Fibroblast of lung (primary cell): ENCODE results near the gene RIPOR2. TPM values are rescaled to one million over a fixed set of nuclear protein-coding genes. Genes with fewer than 3 reads are reported as not detected.

ENCODE experiments used
- DNase-seq, 2 donors: peaks; one replicate each; pipeline versions ENCODE4 v3.0.0 to v3.0.0-alpha.2; 2010; ENCODE audit warnings: low read depth in 2 of 2
- H2AFZ ChIP-seq: 2 replicates; pipeline ENCODE4 v1.5.1; 2012; ENCODE audit warnings: low read length, control low read depth, inconsistent platforms
- H3K27ac ChIP-seq: 2 replicates; pipeline ENCODE4 v1.5.1; 2011; ENCODE audit warnings: low read length, control low read depth; ENCODE audit not compliant: insufficient read depth
- H3K27me3 ChIP-seq: 2 replicates; pipeline ENCODE4 v1.5.1; 2011; ENCODE audit warnings: mild to moderate bottlenecking, low read length; ENCODE audit not compliant: control insufficient read depth, insufficient read depth
- H3K36me3 ChIP-seq: 2 replicates; pipeline ENCODE4 v1.5.1; 2011; ENCODE audit warnings: low read length; ENCODE audit not compliant: control insufficient read depth, insufficient read depth
- H3K4me1 ChIP-seq: 2 replicates; pipeline ENCODE4 v1.5.1; 2011; ENCODE audit warnings: low read length; ENCODE audit not compliant: control insufficient read depth, insufficient read depth; ENCODE audit errors: extremely low read depth
- H3K4me2 ChIP-seq: 2 replicates; pipeline ENCODE4 v1.5.1; 2011; ENCODE audit warnings: low read length, control low read depth; ENCODE audit not compliant: insufficient read depth; ENCODE audit errors: extremely low read depth
- H3K4me3 ChIP-seq, 4 experiments: fragments of 200-600 bp in 1 of 4; sonication (generic) in 1 of 4; replicated peaks in 1 of 4; 2 replicates each; pipeline ENCODE4 v1.5.1; 2011 to 2016; ENCODE audit warnings: low read length in 4 of 4, low read depth in 3 of 4, mild to moderate bottlenecking in 3 of 4, control low read depth in 2 of 4, inconsistent platforms in 1 of 4, mixed read lengths in 1 of 4; ENCODE audit not compliant: insufficient read depth in 1 of 4; ENCODE audit errors: control extremely low read depth in 1 of 4
- H3K79me2 ChIP-seq: 2 replicates; pipeline ENCODE4 v1.5.1; 2012; ENCODE audit warnings: mild to moderate bottlenecking, low read length, inconsistent platforms; ENCODE audit not compliant: control insufficient read depth, insufficient read depth
- H3K9ac ChIP-seq: 2 replicates; pipeline ENCODE4 v1.5.1; 2011; ENCODE audit warnings: mild to moderate bottlenecking, low read length, control low read depth; ENCODE audit not compliant: insufficient read depth
- H3K9me3 ChIP-seq: 2 replicates; pipeline ENCODE4 v1.5.1; 2012; ENCODE audit warnings: low read depth, low read length; ENCODE audit not compliant: control insufficient read depth, insufficient read depth
- H4K20me1 ChIP-seq: 2 replicates; pipeline ENCODE4 v1.5.1; 2011; ENCODE audit warnings: low read length; ENCODE audit not compliant: control insufficient read depth, insufficient read depth; ENCODE audit errors: extremely low read depth
- EZH2 ChIP-seq: IDR thresholded peaks from 2 replicates; pipeline ENCODE4 v1.5.1; 2012; ENCODE audit warnings: low read length, control low read depth, mild to moderate bottlenecking; ENCODE audit errors: missing control alignments
- polyA plus RNA-seq, 2 donors: library from polyadenylated mRNA; depleted of rRNA in 1 of 2; stranded (reverse) in 1 of 2; unstranded in 1 of 2; fragments of >200 nt; gene quantifications; 2 replicates each; pipeline ENCODE4 v1.2.1, GENCODE V29; 2011 to 2012; ENCODE audit warnings: missing spikeins in 1 of 2
- total RNA-seq: library from RNA; depleted of rRNA; stranded (reverse); fragments of >200 nt; gene quantifications from 2 replicates; pipeline ENCODE4 v1.2.1, GENCODE V29; 2014
- TF ChIP-seq, protein P1 (sequence below), 2 donors: IDR thresholded peaks in 1 of 2; conservative IDR thresholded peaks in 1 of 2; 1 replicate in 1 of 2; 2 replicates in 1 of 2; pipeline ENCODE4 v1.5.1; 2011 to 2012; ENCODE audit warnings: low read length in 2 of 2, control low read depth in 1 of 2, inconsistent platforms in 1 of 2, low read depth in 1 of 2, mild to moderate bottlenecking in 1 of 2

The RIPOR2 gene
- total and polyA plus RNA-seq, 2 donors (not counting 1 experiment from before 2014, with no cell fraction given), result 3.5 to 3.6 TPM

DNA sequence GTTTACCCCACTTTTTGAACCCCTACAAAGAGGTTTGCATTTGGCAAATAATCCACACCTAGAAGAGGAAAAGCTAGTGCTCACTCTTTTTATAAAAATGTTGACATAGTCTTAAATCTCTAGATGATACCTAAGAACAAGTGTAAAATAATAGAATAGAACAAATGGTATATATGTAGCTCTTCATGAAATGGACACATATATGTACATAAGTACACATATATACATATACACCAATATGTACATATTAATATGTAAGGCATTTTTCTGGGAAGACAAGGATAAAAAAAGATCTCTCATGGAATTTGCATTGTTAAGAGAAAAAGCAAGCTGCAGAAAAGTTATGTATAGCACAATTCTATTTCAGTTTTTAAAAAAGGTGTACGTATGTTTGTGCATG lies 27.6 kb upstream of the RIPOR2 start:
- peaks cover 8% of the 10 kb centered on the region for H3K27me3 ChIP-seq
- no peaks in the 10 kb centered on the region for H3K9me3 ChIP-seq
- H3K4me3 ChIP-seq, result no peak overlapping the region
- DNase-seq, result no peak
- H2AFZ ChIP-seq, result no peak overlapping the region
- no peak overlapping the region for H3K4me2 ChIP-seq
- H3K27ac ChIP-seq, result no peak overlapping the region
- no peak for TF ChIP-seq EZH2
- TF ChIP-seq, protein P1, sequence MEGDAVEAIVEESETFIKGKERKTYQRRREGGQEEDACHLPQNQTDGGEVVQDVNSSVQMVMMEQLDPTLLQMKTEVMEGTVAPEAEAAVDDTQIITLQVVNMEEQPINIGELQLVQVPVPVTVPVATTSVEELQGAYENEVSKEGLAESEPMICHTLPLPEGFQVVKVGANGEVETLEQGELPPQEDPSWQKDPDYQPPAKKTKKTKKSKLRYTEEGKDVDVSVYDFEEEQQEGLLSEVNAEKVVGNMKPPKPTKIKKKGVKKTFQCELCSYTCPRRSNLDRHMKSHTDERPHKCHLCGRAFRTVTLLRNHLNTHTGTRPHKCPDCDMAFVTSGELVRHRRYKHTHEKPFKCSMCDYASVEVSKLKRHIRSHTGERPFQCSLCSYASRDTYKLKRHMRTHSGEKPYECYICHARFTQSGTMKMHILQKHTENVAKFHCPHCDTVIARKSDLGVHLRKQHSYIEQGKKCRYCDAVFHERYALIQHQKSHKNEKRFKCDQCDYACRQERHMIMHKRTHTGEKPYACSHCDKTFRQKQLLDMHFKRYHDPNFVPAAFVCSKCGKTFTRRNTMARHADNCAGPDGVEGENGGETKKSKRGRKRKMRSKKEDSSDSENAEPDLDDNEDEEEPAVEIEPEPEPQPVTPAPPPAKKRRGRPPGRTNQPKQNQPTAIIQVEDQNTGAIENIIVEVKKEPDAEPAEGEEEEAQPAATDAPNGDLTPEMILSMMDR (conservative IDR thresholded peaks at IDR 0.05 in 1 of 2, IDR thresholded peaks at IDR 0.05 in 1 of 2; ENCODE audit: low read depth in 1 of 2, low read length in 2 of 2), result no peak
- H3K36me3 ChIP-seq, result no peaks in the 10 kb centered on the region
- H3K79me2 ChIP-seq, result no peaks in the 10 kb centered on the region
- H3K9ac ChIP-seq, result no peak overlapping the region
- H4K20me1 ChIP-seq, result no peaks in the 10 kb centered on the region
- H3K4me1 ChIP-seq, result no peaks in the 10 kb centered on the region

DNA sequence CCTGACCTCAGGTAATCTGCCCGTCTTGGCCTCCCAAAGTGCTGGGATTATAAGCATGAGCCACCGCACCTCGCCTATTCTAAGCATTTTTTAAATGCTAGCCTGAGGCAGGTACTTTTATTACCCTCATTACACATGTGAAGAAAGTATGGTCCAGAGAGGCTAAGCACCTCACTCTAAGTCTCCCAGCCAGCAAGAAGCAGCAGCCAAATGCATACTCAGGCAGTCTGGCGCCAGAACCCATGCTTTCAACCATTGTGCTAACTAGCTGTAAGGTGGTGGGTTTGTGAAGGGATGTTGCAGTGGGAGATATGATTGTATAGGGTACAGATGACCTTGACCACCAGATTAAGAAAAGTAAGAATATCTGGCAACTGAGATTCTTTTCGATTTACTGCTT lies 26.1 kb upstream of the RIPOR2 start:
- Histone ChIP-seq H3K9me3 (no peaks in the 10 kb centered on the region), H4K20me1 (no peaks in the 10 kb centered on the region), H3K4me2 (no peak overlapping the region), H3K79me2 (no peaks in the 10 kb centered on the region), H3K27ac (no peak overlapping the region), H3K36me3 (no peaks in the 10 kb centered on the region), H3K9ac (no peak overlapping the region), H3K27me3 (peaks cover 3% of the 10 kb centered on the region), H2AFZ (no peak overlapping the region), H3K4me3 (no peak overlapping the region), H3K4me1 (no peaks in the 10 kb centered on the region)
- TF ChIP-seq, protein P1 (conservative IDR thresholded peaks at IDR 0.05 in 1 of 2, IDR thresholded peaks at IDR 0.05 in 1 of 2; ENCODE audit: low read depth in 1 of 2, low read length in 2 of 2), result no peak
- no peak for TF ChIP-seq EZH2
- DNase-seq, result no peak

DNA sequence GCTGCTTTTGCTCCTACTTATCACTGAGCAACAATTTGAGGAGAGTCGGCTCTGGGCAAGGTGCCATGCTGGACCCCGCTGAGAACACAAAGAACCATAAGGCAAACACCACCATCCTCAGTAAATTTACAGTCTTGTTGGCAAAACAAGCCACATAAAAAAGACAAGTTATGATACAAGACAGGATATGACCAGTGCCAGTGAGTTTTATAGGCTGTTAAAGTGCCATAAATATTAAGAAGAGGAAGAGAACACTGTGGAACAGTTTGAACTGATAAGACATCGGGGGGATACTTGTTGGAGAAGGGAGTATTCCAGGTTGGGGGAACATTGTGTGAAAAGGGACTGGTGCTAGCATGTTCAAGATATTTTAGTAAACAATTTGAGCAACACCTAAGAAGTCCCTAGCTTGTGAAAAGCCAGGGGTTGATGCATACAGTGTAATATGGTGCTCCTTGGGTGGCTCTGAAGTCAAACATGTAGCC lies 25.3 kb upstream of the RIPOR2 start:
- Histone ChIP-seq H3K9me3 (no peaks in the 10 kb centered on the region), H3K4me2 (no peak overlapping the region), H3K36me3 (no peaks in the 10 kb centered on the region), H3K27ac (no peak overlapping the region), H3K9ac (no peak overlapping the region), H4K20me1 (no peaks in the 10 kb centered on the region), H2AFZ (no peak overlapping the region), H3K79me2 (no peaks in the 10 kb centered on the region), H3K4me1 (no peaks in the 10 kb centered on the region), H3K4me3 (no peak overlapping the region), H3K27me3 (peaks cover 3% of the 10 kb centered on the region)
- TF ChIP-seq EZH2, result no peak
- TF ChIP-seq, protein P1 (conservative IDR thresholded peaks at IDR 0.05 in 1 of 2, IDR thresholded peaks at IDR 0.05 in 1 of 2; ENCODE audit: low read depth in 1 of 2, low read length in 2 of 2), result no peak
- no peak for DNase-seq
